DND-41 (cell line): ENCODE results near the gene NR2E1.
A peak's percentile ranks its signal among the peaks of the same experiment; 100 is the strongest.

Experiments used
- ATAC-seq: fragments of 200-7000 bp; cut with Tn5 transposase; 3 replicates; pipeline ENCODE4 v1.9.1; 2021; ENCODE audit warnings: low read depth; ENCODE audit not compliant: insufficient read depth
- DNase-seq: peaks from one replicate; pipeline ENCODE4 v3.0.0-alpha.2; 2020
- H2AFZ ChIP-seq: 2 replicates; pipeline ENCODE4 v1.6.0; 2012; ENCODE audit warnings: low read depth, low read length
- H3K27ac ChIP-seq: 2 replicates; pipeline ENCODE4 v1.5.1; 2012; ENCODE audit warnings: low read length, inconsistent platforms
- H3K27me3 ChIP-seq: fragments of 200-600 bp; sonication (generic); 2 replicates; pipeline ENCODE4 v1.6.0; 2012; ENCODE audit warnings: low read length, mild to moderate bottlenecking, inconsistent platforms; ENCODE audit not compliant: insufficient read depth, poor library complexity
- H3K36me3 ChIP-seq: 2 replicates; pipeline ENCODE4 v1.5.1; 2012; ENCODE audit warnings: low read length, inconsistent platforms; ENCODE audit not compliant: insufficient read depth
- H3K4me1 ChIP-seq: 2 replicates; pipeline ENCODE4 v1.5.1; 2012; ENCODE audit warnings: mild to moderate bottlenecking, low read length; ENCODE audit not compliant: insufficient read depth
- H3K4me2 ChIP-seq: 2 replicates; pipeline ENCODE4 v1.6.0; 2012; ENCODE audit warnings: mild to moderate bottlenecking, moderate library complexity, low read length, inconsistent platforms; ENCODE audit not compliant: insufficient read depth
- H3K4me3 ChIP-seq, 2 experiments: fragments of 200-600 bp in 1 of 2; shearing (Covaris generic) in 1 of 2; 2 replicates each; pipeline ENCODE4 v1.5.1; 2012 to 2016; ENCODE audit warnings: inconsistent platforms in 2 of 2, low read length in 2 of 2, mild to moderate bottlenecking in 2 of 2, low read depth in 1 of 2, moderate library complexity in 1 of 2
- H3K79me2 ChIP-seq: 2 replicates; pipeline ENCODE4 v1.6.0; 2012; ENCODE audit warnings: low read length, inconsistent platforms; ENCODE audit not compliant: insufficient read depth
- H3K9ac ChIP-seq: 2 replicates; pipeline ENCODE4 v1.6.0; 2012; ENCODE audit warnings: low read depth, mild to moderate bottlenecking, inconsistent platforms, low read length, moderate library complexity
- H3K9me3 ChIP-seq: 2 replicates; pipeline ENCODE4 v1.5.1; 2012; ENCODE audit warnings: low read length, moderate library complexity, mild to moderate bottlenecking, inconsistent platforms; ENCODE audit not compliant: insufficient read depth, severe bottlenecking
- H4K20me1 ChIP-seq: 2 replicates; pipeline ENCODE4 v1.6.0; 2012; ENCODE audit warnings: low read length; ENCODE audit not compliant: insufficient read depth
- CTCF ChIP-seq: IDR thresholded peaks from 2 replicates; pipeline ENCODE4 v1.5.1; 2012; ENCODE audit warnings: borderline replicate concordance, low read length, moderate library complexity, mild to moderate bottlenecking; ENCODE audit not compliant: poor library complexity, severe bottlenecking; ENCODE audit errors: extremely low read depth
- EZH2 ChIP-seq: IDR thresholded peaks from 3 replicates; pipeline ENCODE4 v1.6.1; 2012; ENCODE audit warnings: borderline replicate concordance, low read depth, mild to moderate bottlenecking, moderate library complexity, low read length, inconsistent platforms; ENCODE audit not compliant: severe bottlenecking

NR2E1 gene

GRCh38 chr6:108165714-108166663 lies at the start of gene NR2E1:
Gene NR2E1, plus strand, starts transcription at chr6:108166022. Its CDS starts 744 bp downstream, at chr6:108166766.
- TF ChIP-seq CTCF, result no peak
- no peak for TF ChIP-seq EZH2
- H3K4me3 ChIP-seq, result no peak within 1 kb of the TSS
- no peaks in the 10 kb centered on the region for H3K79me2 ChIP-seq
- DNase-seq, result no peak
- no peak within 1 kb of the TSS for H3K4me2 ChIP-seq
- H3K9me3 ChIP-seq, result no peaks in the 10 kb centered on the region
- no peaks in the 10 kb centered on the region for H4K20me1 ChIP-seq
- ATAC-seq, result no peak
- H2AFZ ChIP-seq, result no peak within 1 kb of the TSS
- no peak within 1 kb of the TSS for H3K9ac ChIP-seq
- no peaks in the 10 kb centered on the region for H3K4me1 ChIP-seq
- no peak within 1 kb of the TSS for H3K27ac ChIP-seq
- no peaks in the 10 kb centered on the region for H3K27me3 ChIP-seq
- no peaks in the 10 kb centered on the region for H3K36me3 ChIP-seq

GRCh38 chr6:108116546-108117426 lies 49.0 kb upstream of the NR2E1 start:
- TF ChIP-seq CTCF (no peak), EZH2 (no peak)
- Histone ChIP-seq H4K20me1 (no peaks in the 10 kb centered on the region; the same call in 1 of the 2 replicates), H3K79me2 (no peaks in the 10 kb centered on the region), H3K27ac (no peak overlapping the region), H3K9ac (no peak overlapping the region), H3K4me2 (peak overlapping the region; percentile 77), H3K4me1 (peaks cover 15% of the 10 kb centered on the region), H3K4me3 (0 out of 4 replicates have a peak overlapping the region, but pooled peaks of 1 of the 2 experiments have one; percentile 63), H3K36me3 (no peaks in the 10 kb centered on the region), H2AFZ (peak overlapping the region; percentile 76; the same call in 1 of the 2 replicates), H3K27me3 (peaks cover 39% of the 10 kb centered on the region), H3K9me3 (no peaks in the 10 kb centered on the region)
- DNase-seq, result no peak
- no peak for ATAC-seq

GRCh38 chr6:108117427-108118358 lies 48.1 kb upstream of the NR2E1 start:
- no peaks in the 10 kb centered on the region for H3K79me2 ChIP-seq
- peak; percentile 48 for TF ChIP-seq EZH2
- TF ChIP-seq CTCF, result no peak
- H3K36me3 ChIP-seq, result no peaks in the 10 kb centered on the region
- peak overlapping the region; percentile 76 for H2AFZ ChIP-seq
- H3K27me3 ChIP-seq, result peaks cover 39% of the 10 kb centered on the region
- H3K4me1 ChIP-seq, result peaks cover 15% of the 10 kb centered on the region
- DNase-seq (peak; percentile 44), ATAC-seq (peak; percentile 78)
- no peaks in the 10 kb centered on the region; the same call in 1 of the 2 replicates for H4K20me1 ChIP-seq
- no peak overlapping the region for H3K27ac ChIP-seq
- H3K4me3 ChIP-seq, result peak overlapping the region; percentile 29 to 63; a peak in 3 of 4 replicates
- no peaks in the 10 kb centered on the region for H3K9me3 ChIP-seq
- peak overlapping the region; percentile 77 for H3K4me2 ChIP-seq
- peak overlapping the region; percentile 50 for H3K9ac ChIP-seq
